UCSD-AML1 (cell line): Measurements from ENCODE around the gene HSPB3.
"Not testable (repeated sequence)": the region's sequence is repeated elsewhere in the genome, so short reads cannot be mapped to it uniquely, and the experiment has no call there.

Experiments used
- DNase-seq: peaks from one replicate; lab custom pipeline; 2025; ENCODE audit not compliant: unreplicated experiment; lab: John Stamatoyannopoulos, UW

Gene HSPB3

GRCh38 chr5:54454602-54455001 is 897 bp upstream of the HSPB3 start:
- no peak for DNase-seq

GRCh38 chr5:54457094-54457862 is 1.8 kb downstream of the HSPB3 start:
- DNase-seq, result no peak

GRCh38 chr5:54458221-54458620 is 2.7 kb downstream of the HSPB3 start:
- DNase-seq, result no peak

- no peak for DNase-seq
Measured at GRCh38 chr5:54460181-54460919, 4.9 kb downstream of the HSPB3 start.

- DNase-seq, result no peak
Measured at GRCh38 chr5:54462281-54462680, 6.8 kb downstream of the HSPB3 start.

- DNase-seq, result no peak
Measured at GRCh38 chr5:54463713-54464112, 8.2 kb downstream of the HSPB3 start.

GRCh38 chr5:54469622-54470021 is 14.1 kb downstream of the HSPB3 start:
- no peak for DNase-seq

- DNase-seq, result no peak
Measured at GRCh38 chr5:54470128-54470527, 14.6 kb downstream of the HSPB3 start.

- DNase-seq, result no peak
Measured at GRCh38 chr5:54470677-54471076, 15.2 kb downstream of the HSPB3 start.

- DNase-seq, result no peak
Measured at GRCh38 chr5:54471398-54471797, 15.9 kb downstream of the HSPB3 start.

GRCh38 chr5:54476682-54477081 is 21.2 kb downstream of the HSPB3 start:
- no peak for DNase-seq

GRCh38 chr5:54477941-54478478 is 22.5 kb downstream of the HSPB3 start:
- DNase-seq, result no peak

GRCh38 chr5:54480296-54480695 is 24.8 kb downstream of the HSPB3 start:
- no peak for DNase-seq

- no peak for DNase-seq
Measured at GRCh38 chr5:54484219-54484894, 28.9 kb downstream of the HSPB3 start.

GRCh38 chr5:54485659-54486058 is 30.2 kb downstream of the HSPB3 start:
- not testable (repeated sequence) for DNase-seq

GRCh38 chr5:54489648-54489979 is 34.1 kb downstream of the HSPB3 start:
- DNase-seq, result not testable (repeated sequence)

- no peak for DNase-seq
Measured at GRCh38 chr5:54491326-54491725, 35.8 kb downstream of the HSPB3 start.

GRCh38 chr5:54492178-54492577 is 36.7 kb downstream of the HSPB3 start:
- DNase-seq, result no peak

- no peak for DNase-seq
Measured at GRCh38 chr5:54495027-54495426, 39.5 kb downstream of the HSPB3 start.
